Measurements from ENCODE around the gene ZNF362.
"Not testable (repeated sequence)": the region's sequence is repeated elsewhere in the genome, so short reads cannot be mapped to it uniquely, and the experiment has no call there.

Gene ZNF362

GRCh38 chr1:33306653-33307493 is 50.6 kb downstream of the ZNF362 start:
- DNase-seq (ENCODE audit: low read depth) = no peak

- DNase-seq (ENCODE audit: low read depth) = no peak
Observed at GRCh38 chr1:33307494-33307864, 51.2 kb downstream of the ZNF362 start.

- not testable (repeated sequence) for DNase-seq (ENCODE audit: low read depth)
Observed at GRCh38 chr1:33309351-33309750, 53.1 kb downstream of the ZNF362 start.

GRCh38 chr1:33310702-33311101 is 54.4 kb downstream of the ZNF362 start:
- no peak for DNase-seq (ENCODE audit: low read depth)

- DNase-seq (ENCODE audit: low read depth) = no peak
Observed at GRCh38 chr1:33311706-33312412, 55.6 kb downstream of the ZNF362 start.

- DNase-seq (ENCODE audit: low read depth) = no peak
Observed at GRCh38 chr1:33312413-33312749, 56.1 kb downstream of the ZNF362 start.

GRCh38 chr1:33314416-33314815 is 58.1 kb downstream of the ZNF362 start:
- DNase-seq (ENCODE audit: low read depth) = no peak

- no peak for DNase-seq (ENCODE audit: low read depth)
Observed at GRCh38 chr1:33316601-33317000, 60.3 kb downstream of the ZNF362 start.

- DNase-seq (ENCODE audit: low read depth) = no peak
Observed at GRCh38 chr1:33317354-33317753, 61.1 kb downstream of the ZNF362 start.

GRCh38 chr1:33317946-33318345 is 61.7 kb downstream of the ZNF362 start:
- no peak for DNase-seq (ENCODE audit: low read depth)

- no peak for DNase-seq (ENCODE audit: low read depth)
Observed at GRCh38 chr1:33319186-33319948, 63.1 kb downstream of the ZNF362 start.

- DNase-seq (ENCODE audit: low read depth) = no peak
Observed at GRCh38 chr1:33319949-33320618, 63.8 kb downstream of the ZNF362 start.

- DNase-seq (ENCODE audit: low read depth) = no peak
Observed at GRCh38 chr1:33320619-33321165, 64.4 kb downstream of the ZNF362 start, which contains the start of gene A3GALT2. A3GALT2 (minus strand) TSS chr1:33321098; CDS start chr1:33321098, 0 bp downstream.

GRCh38 chr1:33321178-33321577 is 64.9 kb downstream of the ZNF362 start:
- no peak for DNase-seq (ENCODE audit: low read depth)

GRCh38 chr1:33322109-33322508 is 65.8 kb downstream of the ZNF362 start:
- no peak for DNase-seq (ENCODE audit: low read depth)

GRCh38 chr1:33322870-33323585 is 66.7 kb downstream of the ZNF362 start:
- DNase-seq (ENCODE audit: low read depth) = no peak

- DNase-seq (ENCODE audit: low read depth) = no peak
Observed at GRCh38 chr1:33323663-33324477, 67.6 kb downstream of the ZNF362 start.

- no peak for DNase-seq (ENCODE audit: low read depth)
Observed at GRCh38 chr1:33324677-33325575, 68.6 kb downstream of the ZNF362 start.

- DNase-seq (ENCODE audit: low read depth) = no peak
Observed at GRCh38 chr1:33326785-33327184, 70.5 kb downstream of the ZNF362 start.

Data from T-helper 22 cell (primary cell).